NCI-H1436 treated with DMSO at 0.1 percent for 48 hours (cell line): ENCODE measurements around the gene HIGD1B.
A peak's percentile ranks its signal among the peaks of the same experiment; 100 is the strongest.
"Not testable (repeated sequence)": the region's sequence is repeated elsewhere in the genome, so short reads cannot be mapped to it uniquely, and the experiment has no call there.

Source experiments
- DNase-seq: peaks from one replicate; lab custom pipeline; 2025; lab: John Stamatoyannopoulos, UW

HIGD1B gene

DNA sequence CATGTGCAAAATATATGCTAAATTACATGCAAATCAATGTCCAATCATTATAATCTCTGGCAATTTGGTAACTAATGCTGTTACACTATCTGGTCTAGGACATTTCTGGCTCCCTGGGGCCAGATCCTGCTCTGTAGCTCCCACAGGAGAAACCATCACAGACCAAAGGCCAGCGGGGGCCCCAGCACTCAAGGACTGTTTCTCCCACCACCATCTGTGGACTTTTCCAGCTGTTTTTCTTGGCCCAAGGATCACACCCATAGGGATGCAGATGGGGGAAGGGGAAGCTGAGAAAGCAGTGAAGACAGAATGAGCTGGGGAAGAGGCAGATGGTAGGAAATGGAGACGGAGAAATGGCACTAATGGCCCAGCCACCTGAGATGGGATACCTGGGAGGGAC lies at the start of gene HIGD1B:
HIGD1B (plus strand) TSS at position 298 of the 400 bp plus-strand sequence. CDS start 270 bp downstream, outside the sequence.
- DNase-seq: no peak

DNA sequence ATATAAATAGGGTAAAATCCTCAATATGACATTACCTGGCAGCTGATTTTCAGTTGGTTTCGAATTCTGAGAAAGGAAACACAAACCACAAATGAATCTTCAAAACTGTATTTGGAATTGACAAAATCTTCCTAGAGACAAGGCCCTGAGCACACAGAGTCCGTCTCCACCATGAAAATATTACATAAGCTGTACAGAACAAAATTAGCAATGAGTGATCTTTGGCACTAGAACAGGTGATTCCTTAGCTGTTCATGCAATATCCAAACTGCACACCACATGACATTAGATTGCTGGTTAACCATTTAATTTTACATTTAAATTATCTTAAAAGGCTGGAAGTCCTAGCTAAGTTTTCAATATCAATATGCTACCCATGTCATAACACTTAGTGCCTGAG lies 49.3 kb upstream of the HIGD1B start:
- DNase-seq: no peak

DNA sequence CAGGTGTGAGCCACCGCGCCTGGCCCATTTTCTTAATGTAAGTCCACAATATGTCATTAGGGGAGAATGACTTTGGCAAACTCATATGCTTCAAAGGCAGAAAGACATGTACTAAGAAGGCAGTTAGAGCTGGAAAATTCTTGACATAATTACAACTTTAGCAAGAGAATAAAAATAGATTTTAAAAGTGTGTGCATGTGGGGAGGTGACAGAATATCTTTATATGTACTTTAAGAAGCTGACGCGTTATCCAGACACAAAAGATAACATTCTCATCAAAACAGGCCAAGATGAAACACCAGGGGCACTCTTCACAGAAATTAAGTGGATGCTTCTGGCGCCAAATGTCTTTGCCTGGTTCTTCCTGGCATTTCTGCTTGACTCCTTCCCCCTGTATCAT lies 45.8 kb upstream of the HIGD1B start:
- no peak for DNase-seq

DNA sequence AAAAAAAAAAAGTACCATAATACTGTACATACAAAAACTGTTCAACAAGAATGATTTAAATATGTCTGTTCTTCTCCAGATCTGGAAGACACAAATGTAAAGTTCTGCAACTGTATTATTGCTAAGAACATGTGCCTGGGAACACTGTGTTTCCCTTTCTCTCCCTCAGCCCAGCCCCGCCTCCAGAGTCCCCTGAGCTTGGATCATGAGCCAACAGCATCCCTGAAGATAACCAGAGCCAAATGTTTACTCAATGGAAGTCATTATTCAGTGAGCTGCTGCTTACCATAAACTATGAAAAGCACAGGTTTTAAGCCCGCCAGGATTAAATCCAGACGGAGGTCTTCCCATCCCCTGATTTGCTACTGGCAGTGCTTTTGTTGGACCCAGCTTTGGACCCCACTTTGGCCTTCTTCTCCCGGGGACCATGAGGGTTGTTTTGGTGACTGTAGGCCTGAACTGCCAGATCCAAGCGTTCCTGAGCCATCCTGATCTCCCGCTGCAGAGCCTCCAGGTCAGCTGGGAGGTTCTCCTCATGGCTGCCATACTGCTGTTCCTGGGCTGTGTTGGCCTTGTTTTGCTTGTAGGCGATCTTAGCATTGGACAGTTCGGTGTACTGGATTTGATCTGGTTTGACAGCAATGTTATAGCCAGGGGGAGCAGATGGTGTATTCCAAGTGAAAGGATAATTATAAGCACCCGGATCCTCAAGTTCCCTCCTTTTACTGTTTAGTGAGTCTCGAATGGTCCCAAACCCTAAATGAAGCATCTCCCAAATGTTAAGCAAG lies 43.2 kb upstream of the HIGD1B start:
- DNase-seq: no peak

DNA sequence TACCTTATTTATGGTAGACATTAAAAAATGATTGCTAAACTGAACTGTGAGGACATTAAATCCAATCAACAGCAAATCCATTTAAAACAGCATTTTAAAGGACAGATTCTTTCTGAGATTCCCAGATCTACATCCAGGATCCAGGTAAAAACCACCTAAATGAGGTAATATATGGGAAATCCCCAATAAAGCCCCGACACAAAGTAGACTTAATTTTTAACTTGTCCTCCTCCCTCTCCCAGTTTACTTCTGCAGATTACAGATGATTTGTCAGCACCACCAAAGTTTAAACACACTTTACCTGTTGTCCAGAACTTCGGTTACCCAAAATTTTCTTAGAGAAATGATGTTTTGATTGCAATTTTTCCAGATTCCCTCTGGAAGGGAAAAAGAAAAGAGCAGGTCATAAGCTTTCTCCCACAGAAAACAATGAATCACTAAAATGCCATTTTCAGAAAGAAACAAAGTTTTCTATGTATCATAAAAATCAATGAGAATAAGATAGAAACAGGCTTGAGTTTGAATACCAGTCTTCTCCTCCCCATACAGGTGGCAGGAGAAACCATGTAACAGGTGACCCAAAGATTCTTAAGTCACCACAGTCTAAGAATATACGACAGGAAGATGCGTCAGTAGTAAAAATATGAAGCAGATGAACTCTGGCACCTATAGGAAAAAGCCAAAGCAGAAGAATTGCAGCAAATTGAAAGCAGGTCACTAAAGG lies 40.4 kb upstream of the HIGD1B start:
- no peak for DNase-seq

DNA sequence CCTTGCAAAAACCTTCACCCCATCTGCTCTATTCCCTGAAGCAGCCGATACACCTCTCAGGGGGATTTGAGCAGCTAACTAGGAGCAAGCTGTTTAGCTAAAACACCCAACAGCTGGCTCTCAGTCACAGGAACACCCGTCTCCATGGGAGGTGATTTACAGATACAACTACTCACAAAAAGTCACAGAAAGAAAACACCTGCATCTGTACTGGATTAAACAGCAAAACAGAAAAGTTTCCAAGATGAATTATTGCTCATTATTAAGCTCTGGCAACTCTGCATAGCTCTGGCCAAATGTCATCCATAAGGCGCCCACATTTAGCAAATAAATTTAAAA lies 39.9 kb upstream of the HIGD1B start:
- DNase-seq: no peak

DNA sequence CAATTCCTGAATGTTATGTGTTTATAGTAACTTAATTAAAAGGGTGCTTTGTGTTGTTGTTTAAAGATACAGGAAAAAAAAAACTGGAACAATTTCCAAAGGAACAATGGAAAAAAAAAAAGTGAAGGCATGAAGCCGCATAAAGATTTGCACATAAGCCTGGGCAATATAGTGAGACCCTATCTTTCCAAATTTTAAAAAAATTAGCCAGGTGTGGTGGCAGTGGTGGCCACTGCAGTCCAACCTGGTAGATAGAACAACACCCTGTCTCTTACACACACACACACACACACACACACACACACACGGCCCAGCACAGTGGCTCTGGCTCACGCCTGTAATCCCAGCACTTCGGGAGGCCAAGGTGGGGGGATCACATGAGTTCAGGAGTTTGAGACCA lies 39.5 kb upstream of the HIGD1B start:
- no peak for DNase-seq

DNA sequence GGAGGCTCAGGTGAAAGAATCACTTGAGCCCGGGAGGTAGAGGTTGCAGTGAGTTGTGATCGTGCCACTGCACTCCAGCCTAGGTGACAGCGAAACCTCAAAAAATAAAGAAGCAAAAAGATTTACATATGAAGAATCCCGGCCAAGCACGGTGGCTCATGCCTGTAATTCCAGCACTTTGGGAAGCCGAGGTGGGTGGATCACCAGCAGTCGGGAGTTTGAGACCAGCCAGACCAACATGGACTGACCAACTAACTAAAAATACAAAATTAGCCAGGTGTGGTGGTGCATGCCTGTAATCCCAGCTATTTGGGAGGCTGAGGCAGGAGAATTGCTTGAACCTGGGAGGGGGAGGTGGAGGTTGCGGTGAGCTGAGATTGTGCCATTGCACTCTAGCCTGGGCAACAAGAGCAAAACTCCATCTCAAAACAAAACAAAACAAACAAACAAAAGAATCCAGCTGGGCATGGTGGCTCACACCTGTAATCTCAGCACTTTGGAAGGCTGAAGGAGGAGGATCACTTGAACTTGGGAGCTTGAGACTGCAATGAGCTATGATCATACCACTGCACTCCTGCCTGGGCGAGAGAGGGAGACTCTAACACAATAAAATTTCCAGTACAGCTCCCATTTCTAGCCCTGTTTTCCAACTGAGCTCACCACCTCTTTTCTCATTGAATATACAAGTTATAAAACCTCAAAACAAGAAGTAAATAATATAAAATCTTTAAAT lies 38.9 kb upstream of the HIGD1B start:
- not testable (repeated sequence) for DNase-seq

DNA sequence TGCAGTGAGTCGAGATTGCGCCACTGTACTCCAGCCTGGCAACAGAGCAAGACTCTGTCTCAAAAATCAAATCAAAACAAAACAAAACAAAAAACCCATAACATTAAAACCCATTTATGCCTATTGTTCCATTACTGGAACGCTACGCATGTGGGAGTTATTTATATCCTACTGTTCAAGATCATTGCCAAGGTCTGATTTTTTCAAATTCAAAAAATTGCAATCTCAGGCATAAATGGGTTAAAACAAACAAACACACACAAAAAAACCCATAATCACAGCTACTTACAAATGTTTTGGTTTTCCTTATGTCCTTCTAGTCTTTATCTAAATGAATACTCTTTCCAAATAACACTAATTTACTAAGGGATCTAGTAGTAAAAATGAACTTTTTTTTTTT lies 35.4 kb upstream of the HIGD1B start:
- DNase-seq: no peak

DNA sequence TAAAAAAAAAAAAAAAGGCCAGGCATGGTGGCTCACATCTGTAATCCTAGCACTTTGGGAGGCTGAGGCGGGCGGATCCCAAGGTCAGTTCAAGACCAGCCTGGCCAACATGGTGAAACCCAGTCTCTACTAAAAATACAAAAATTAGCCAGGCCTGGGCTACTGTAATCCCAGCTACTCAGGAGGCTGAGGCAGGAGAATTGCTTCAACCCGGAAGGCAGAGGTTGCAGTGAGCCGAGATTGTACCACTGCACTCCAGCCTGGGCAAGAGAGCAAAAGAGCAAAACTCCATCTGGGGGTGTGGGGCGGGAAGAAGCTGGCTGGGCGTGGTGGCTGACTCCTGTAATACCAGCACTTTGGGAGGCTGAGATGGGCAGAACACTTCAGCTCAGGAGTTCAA lies 29.2 kb upstream of the HIGD1B start:
- not testable (repeated sequence) for DNase-seq

DNA sequence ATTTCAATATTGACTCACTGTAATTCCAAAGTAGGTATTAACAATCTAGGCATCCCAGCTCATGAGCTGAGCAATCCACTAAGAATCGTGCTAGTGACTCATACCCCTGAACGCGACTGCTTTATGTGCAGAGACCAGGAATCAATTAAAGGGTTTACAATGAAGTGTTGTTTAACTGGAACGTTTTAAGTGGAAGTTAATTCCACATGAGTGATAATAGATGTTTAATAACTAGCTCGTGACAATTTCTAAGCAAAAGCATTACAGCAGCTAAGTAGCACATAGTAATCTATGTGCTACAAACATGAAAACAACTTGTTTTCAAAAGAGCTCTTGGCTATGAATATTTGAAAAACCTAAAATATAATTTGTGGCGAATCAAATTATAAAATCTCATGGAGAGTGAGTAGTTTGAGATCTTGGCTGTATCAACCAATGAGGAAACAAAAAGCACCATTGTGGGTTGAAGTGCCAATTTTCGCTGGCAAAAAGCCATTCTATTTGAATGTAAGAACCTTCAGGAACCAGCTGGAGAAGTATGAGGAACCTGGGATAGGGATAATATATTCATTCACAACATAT lies 27.0 kb upstream of the HIGD1B start:
- peak; percentile 90 for DNase-seq

DNA sequence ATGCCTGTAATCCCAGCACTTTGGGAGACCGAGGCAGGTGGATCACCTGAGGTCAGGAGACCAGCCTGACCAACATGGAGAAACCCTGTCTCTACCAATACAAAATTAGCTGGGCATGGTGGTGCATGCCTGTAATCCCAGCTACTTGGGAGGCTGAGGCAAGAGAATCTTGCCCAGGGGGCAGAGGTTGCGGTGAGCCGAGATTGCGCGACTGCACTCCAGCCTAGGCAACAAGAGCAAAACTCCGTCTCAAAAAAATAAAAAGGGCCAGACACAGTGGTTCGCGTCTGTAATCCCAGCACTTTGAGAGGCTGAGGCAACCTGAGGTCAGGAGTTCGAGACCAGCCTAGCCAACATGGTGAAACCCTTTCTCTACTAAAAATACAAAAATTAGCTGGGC lies 22.4 kb upstream of the HIGD1B start:
- not testable (repeated sequence) for DNase-seq

DNA sequence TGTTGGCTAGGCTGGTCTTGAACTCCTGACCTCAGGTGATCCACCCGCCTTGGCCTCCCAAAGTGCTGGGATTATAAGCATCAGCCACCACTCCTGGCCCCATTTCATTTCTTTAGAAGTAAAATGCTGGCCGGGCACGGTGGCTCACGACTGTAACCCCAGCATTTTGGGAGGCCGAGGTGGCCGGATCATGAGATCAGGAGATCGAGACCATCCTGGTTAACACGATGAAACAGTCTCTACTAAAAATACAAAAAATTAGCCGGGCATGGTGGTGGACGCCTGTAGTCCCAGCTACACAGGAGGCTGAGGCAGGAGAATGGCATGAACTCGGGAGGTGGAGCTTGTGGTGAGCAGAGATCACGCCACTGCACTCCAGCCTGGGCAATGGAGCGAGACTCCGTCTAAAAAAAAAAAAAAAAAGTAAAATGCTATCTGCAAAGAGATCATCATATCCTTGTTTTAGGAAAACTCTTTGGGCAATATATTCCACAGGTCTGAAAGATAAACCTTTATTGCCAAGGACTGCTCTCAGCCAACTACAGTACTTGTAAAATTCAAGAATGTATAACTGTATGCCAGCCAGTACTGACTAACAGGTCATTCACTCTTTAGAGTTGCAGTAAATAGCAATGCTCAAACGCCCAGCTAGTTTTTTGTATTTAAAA lies 21.4 kb upstream of the HIGD1B start:
- no peak for DNase-seq

DNA sequence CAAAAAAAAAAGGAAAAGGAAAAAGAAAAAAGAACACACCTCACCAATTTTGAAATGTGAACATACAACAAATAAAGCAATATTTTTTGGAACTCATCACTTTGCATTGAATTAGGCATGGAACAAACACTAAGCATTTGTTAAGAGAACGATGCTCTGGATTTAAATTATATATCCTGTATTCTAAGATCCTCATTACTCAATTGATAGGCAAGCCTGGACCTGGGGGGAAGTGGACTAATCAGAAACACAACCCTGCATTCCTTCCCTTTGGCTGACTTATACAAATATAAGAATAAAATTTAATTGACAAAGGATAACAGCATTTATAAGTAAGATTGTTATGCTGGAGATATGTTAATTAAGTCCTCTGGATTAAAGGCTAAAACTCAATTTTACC lies 19.8 kb upstream of the HIGD1B start:
- no peak for DNase-seq

DNA sequence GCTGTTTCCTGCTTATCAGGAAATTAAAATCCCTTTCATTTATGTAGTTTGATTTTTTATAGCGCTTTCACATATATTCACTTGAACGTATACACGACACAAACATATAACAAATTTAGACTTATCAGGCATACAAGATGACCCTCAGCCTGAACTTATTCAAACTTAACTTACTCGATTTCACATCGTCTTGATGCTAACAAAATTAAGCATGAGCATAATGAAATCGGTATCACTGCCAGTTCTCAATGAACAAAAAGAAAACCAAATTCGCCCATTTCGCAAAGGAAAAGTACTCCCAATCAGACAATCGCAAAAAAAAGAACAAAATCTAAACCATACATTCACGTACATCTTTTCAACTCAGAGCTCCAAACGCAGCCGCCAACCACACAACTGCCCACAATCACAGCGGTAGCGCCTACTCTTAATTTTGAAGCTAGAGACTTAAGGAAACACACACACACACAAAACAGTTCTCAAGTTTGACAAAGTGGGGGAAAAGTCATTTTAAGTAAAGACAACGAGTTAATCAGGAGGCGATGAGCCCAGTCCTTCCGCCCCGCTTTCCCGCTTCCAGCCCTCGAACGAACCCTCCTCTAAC lies 18.7 kb upstream of the HIGD1B start:
- DNase-seq: no peak

DNA sequence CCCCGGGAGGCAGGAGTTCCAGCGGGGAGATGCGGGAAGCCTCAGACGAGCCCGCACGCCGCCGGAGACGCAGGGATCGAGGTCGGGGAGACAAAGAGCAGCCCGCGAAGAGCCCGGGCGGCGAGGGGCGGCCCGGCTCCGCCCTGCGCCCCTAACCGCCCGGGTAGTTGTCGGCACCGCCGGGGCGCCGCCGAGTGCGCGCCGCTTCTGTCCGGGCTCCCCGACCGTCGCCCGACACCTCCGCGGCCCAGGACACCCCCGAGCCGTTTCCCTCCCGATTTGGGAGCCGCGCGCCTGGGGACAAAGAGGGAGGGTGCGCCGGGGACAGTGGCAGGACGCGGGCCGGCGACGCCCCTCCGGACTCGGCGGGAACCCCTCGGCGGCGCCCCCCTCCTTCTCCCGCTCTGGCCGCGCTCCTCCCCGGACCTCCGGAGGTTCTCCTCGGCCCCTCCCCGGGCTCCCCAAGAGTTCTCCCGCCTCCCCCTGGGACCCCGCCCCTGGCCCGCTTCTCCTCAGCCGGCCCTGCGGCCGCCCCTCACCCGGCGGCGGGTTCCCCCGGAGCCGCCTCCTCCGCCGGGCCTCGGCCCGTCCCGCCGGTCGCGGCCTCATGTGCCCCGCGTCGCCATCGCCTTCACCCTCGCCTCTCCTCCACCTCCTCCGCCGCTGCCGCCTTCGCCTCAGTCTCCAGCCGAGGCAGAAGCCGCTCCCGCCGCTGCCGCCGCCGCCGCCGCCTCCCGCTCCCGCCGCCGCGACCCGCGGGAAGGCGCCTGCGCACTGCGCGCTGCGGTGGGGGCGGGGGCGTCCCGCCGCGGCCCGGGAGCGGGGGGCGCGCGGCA lies 17.9 kb upstream of the HIGD1B start, which contains the start of gene GJC1:
GJC1 (minus strand) TSS at position 765 of the 836 bp plus-strand sequence. CDS start 24,470 bp downstream, outside the sequence.
- no peak for DNase-seq

DNA sequence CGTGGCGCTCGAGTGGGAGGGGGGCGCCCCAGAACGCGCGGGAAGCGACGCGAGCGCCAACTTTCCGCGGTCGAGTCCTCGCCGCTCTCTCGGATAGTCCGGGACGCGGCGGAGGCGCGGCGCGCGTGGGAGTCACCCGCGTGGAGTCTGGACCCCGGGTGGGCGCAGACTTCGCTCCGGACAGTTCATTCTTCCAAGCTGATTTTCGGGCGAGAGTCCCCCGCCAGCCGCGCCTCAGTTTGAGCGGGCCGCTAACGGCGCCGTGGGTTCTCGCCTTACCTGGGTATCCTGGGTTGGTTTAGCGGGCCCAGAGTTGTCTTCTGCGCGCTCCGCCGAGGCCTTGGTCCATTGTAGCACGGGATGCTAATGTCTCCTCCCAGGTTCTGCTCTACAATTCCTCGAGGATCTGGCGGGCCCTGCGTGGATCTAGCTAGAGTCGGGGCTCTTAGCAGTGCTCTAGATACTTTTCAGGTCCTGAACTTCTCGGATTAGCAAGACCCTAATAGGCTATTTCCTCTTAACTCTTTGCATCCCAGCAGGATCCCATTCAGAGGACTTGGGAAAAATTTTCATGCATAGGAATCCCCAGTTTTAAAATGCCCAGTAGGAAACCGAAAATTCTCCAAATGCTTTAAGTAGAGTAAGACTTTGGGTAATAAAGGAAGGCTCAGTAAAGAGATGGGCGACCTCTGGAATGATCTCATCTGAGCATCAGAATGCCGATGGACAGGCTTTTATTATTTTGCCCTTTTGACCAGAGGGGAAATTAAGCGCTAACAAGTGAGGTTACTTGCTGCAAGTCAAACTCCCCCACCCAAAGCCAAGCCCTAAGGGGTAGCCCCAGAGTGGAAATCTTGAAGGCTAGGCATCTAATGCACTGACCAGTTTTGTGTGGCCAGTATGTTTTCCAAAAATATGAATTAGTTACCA lies 17.1 kb upstream of the HIGD1B start:
- DNase-seq: no peak

DNA sequence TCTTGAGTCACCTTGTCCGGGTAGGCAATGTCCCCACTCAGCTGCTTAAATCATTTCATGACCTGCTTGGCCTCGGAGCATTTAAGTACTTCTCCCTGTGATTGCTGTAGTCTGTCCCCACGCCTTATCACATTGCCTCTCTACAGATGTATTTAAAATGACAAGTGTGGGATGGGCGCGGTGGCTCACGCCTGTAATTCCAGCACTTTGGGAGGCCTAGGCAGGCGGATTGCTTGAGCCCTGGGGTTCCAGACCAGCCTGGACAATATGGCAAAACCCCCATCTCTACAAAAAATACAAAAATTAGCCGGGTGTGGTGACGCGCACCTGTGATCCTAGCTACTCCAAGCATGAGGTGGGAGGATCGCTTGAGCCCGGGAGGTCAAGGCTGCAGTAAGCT lies 16.3 kb upstream of the HIGD1B start:
- no peak for DNase-seq

DNA sequence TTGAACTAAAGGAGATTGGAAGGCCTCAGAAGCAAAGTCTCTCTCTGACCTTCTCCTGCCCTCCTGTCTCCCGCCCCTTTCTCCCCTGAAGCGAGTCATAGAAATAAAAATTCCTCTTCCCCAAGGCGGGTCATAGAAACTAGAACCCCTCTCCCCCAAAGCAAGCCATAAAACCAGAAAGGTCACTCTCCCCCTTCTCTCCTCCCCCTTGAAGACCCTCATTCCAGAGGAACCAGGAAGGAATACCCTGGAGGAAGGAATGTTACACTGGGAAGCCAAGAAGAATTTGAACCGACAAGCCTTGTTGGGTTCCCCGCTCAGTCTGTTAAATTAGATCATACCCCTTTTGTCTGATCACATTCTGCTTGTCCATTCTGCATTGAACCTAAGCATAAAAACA lies 14.9 kb upstream of the HIGD1B start:
- no peak for DNase-seq
